ENCODE measurements around the gene DFFB. TPM values are rescaled to one million over a fixed set of nuclear protein-coding genes. Genes with fewer than 3 reads are reported as not detected.
A peak's percentile ranks its signal among the peaks of the same experiment; 100 is the strongest.

DFFB gene
- total and polyA plus RNA-seq, 2 donors (not counting 1 experiment from before 2014, with no cell fraction given) = 6.4 to 7.6 TPM

GRCh38 chr1:3824650-3825049 is 32.6 kb upstream of the DFFB start:
- DNase-seq (ENCODE audit: low read depth in 2 of 2) = no peak
- no peaks in the 10 kb centered on the region for H3K27me3 ChIP-seq (ENCODE audit: control insufficient read depth, insufficient read depth, low read length)
- TF ChIP-seq CTCF (conservative IDR thresholded peaks at IDR 0.05 in 1 of 2, IDR thresholded peaks at IDR 0.05 in 1 of 2; ENCODE audit: low read depth in 1 of 2, low read length in 2 of 2) = no peak
- no peak for TF ChIP-seq EZH2 (IDR thresholded peaks at IDR 0.05; ENCODE audit: low read length, missing control alignments)
- no peak overlapping the region for H3K4me3 ChIP-seq (replicated peaks in 1 of 4; ENCODE audit: control extremely low read depth in 1 of 4, insufficient read depth in 1 of 4, low read depth in 3 of 4, low read length in 4 of 4)
- H3K9me3 ChIP-seq (ENCODE audit: control insufficient read depth, insufficient read depth, low read depth, low read length) = no peaks in the 10 kb centered on the region
- H3K4me1 ChIP-seq (ENCODE audit: control insufficient read depth, extremely low read depth, insufficient read depth, low read length) = no peaks in the 10 kb centered on the region
- no peaks in the 10 kb centered on the region for H3K79me2 ChIP-seq (ENCODE audit: control insufficient read depth, insufficient read depth, low read length)
- H3K36me3 ChIP-seq (ENCODE audit: control insufficient read depth, insufficient read depth, low read length) = peaks cover 9% of the 10 kb centered on the region
- no peak overlapping the region for H3K27ac ChIP-seq (ENCODE audit: insufficient read depth, low read length)
- H2AFZ ChIP-seq (ENCODE audit: low read length) = no peak overlapping the region
- H3K9ac ChIP-seq (ENCODE audit: insufficient read depth, low read length) = no peak overlapping the region
- H3K4me2 ChIP-seq (ENCODE audit: extremely low read depth, insufficient read depth, low read length) = no peak overlapping the region
- H4K20me1 ChIP-seq (ENCODE audit: control insufficient read depth, extremely low read depth, insufficient read depth, low read length) = no peaks in the 10 kb centered on the region

GRCh38 chr1:3825356-3825755 is 31.9 kb upstream of the DFFB start:
- Histone ChIP-seq H3K27ac (ENCODE audit: insufficient read depth, low read length) (no peak overlapping the region), H3K4me1 (ENCODE audit: control insufficient read depth, extremely low read depth, insufficient read depth, low read length) (no peaks in the 10 kb centered on the region), H2AFZ (ENCODE audit: low read length) (no peak overlapping the region), H3K4me3 (replicated peaks in 1 of 4; ENCODE audit: control extremely low read depth in 1 of 4, insufficient read depth in 1 of 4, low read depth in 3 of 4, low read length in 4 of 4) (no peak overlapping the region), H3K36me3 (ENCODE audit: control insufficient read depth, insufficient read depth, low read length) (peaks cover 9% of the 10 kb centered on the region), H3K4me2 (ENCODE audit: extremely low read depth, insufficient read depth, low read length) (no peak overlapping the region), H3K79me2 (ENCODE audit: control insufficient read depth, insufficient read depth, low read length) (no peaks in the 10 kb centered on the region), H4K20me1 (ENCODE audit: control insufficient read depth, extremely low read depth, insufficient read depth, low read length) (no peaks in the 10 kb centered on the region), H3K9ac (ENCODE audit: insufficient read depth, low read length) (no peak overlapping the region), H3K9me3 (ENCODE audit: control insufficient read depth, insufficient read depth, low read depth, low read length) (no peaks in the 10 kb centered on the region), H3K27me3 (ENCODE audit: control insufficient read depth, insufficient read depth, low read length) (no peaks in the 10 kb centered on the region)
- no peak for TF ChIP-seq EZH2 (IDR thresholded peaks at IDR 0.05; ENCODE audit: low read length, missing control alignments)
- no peak for TF ChIP-seq CTCF (conservative IDR thresholded peaks at IDR 0.05 in 1 of 2, IDR thresholded peaks at IDR 0.05 in 1 of 2; ENCODE audit: low read depth in 1 of 2, low read length in 2 of 2)
- no peak for DNase-seq (ENCODE audit: low read depth in 2 of 2)

- Histone ChIP-seq H3K4me3 (replicated peaks in 1 of 4; ENCODE audit: control extremely low read depth in 1 of 4, insufficient read depth in 1 of 4, low read depth in 3 of 4, low read length in 4 of 4) (no peak overlapping the region), H3K9me3 (ENCODE audit: control insufficient read depth, insufficient read depth, low read depth, low read length) (no peaks in the 10 kb centered on the region), H3K4me1 (ENCODE audit: control insufficient read depth, extremely low read depth, insufficient read depth, low read length) (no peaks in the 10 kb centered on the region), H3K36me3 (ENCODE audit: control insufficient read depth, insufficient read depth, low read length) (peaks cover 16% of the 10 kb centered on the region), H4K20me1 (ENCODE audit: control insufficient read depth, extremely low read depth, insufficient read depth, low read length) (no peaks in the 10 kb centered on the region), H3K4me2 (ENCODE audit: extremely low read depth, insufficient read depth, low read length) (no peak overlapping the region), H3K27me3 (ENCODE audit: control insufficient read depth, insufficient read depth, low read length) (no peaks in the 10 kb centered on the region), H3K27ac (ENCODE audit: insufficient read depth, low read length) (no peak overlapping the region), H3K79me2 (ENCODE audit: control insufficient read depth, insufficient read depth, low read length) (no peaks in the 10 kb centered on the region), H2AFZ (ENCODE audit: low read length) (no peak overlapping the region), H3K9ac (ENCODE audit: insufficient read depth, low read length) (no peak overlapping the region)
- no peak for TF ChIP-seq CTCF (conservative IDR thresholded peaks at IDR 0.05 in 1 of 2, IDR thresholded peaks at IDR 0.05 in 1 of 2; ENCODE audit: low read depth in 1 of 2, low read length in 2 of 2)
- TF ChIP-seq EZH2 (IDR thresholded peaks at IDR 0.05; ENCODE audit: low read length, missing control alignments) = no peak
- DNase-seq (ENCODE audit: low read depth in 2 of 2) = peak in 1 of 2 donors; percentile 3
Observed at GRCh38 chr1:3827813-3828307, 29.4 kb upstream of the DFFB start.

All from fibroblast of lung (primary cell).